Measurements from ENCODE around the gene PRM1.

DNA sequence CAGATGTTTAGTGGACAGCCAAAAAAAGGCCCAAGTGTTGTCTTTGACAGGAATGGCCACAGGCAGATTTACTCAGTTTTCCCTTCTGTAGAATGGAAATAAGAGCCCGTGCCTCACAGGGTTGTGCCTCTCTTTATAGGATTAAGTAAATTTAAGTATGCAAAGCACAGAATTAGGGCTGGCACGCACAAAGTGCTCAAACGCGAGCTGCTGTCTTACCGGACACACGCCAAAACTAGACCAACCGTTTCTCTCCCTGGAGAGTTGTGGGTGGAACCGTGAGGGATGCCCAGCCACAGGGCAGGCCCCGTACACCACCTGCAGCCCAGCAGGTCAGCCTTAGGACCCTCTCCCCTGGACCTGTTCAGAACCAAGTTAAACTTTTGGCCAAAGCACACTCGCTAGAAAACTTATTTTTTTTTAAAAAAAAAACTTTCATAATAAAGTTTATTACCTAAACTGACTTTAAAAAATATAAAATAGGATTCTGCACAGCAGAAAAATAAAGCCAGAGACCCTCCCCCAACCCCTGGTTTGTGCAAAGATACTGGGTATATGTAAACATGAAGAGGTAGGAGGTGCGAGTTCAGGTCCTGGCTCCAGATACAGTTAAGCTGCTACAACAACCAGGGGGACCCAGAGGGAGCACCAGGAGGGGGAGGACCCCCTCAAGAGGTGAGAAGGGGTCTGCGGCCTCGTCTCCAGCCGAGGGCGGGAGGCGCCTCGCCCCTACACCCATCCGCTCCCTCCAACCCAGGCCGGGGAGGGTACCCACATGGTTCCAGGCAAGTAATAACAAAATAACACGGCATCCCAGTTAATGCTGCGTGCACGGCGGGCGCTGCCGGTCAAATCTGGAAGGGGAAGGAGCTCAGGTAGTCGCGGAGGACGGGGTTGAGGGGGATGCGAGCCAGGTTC lies 26.9 kb downstream of the PRM1 start:
- TF ChIP-seq, protein P1, sequence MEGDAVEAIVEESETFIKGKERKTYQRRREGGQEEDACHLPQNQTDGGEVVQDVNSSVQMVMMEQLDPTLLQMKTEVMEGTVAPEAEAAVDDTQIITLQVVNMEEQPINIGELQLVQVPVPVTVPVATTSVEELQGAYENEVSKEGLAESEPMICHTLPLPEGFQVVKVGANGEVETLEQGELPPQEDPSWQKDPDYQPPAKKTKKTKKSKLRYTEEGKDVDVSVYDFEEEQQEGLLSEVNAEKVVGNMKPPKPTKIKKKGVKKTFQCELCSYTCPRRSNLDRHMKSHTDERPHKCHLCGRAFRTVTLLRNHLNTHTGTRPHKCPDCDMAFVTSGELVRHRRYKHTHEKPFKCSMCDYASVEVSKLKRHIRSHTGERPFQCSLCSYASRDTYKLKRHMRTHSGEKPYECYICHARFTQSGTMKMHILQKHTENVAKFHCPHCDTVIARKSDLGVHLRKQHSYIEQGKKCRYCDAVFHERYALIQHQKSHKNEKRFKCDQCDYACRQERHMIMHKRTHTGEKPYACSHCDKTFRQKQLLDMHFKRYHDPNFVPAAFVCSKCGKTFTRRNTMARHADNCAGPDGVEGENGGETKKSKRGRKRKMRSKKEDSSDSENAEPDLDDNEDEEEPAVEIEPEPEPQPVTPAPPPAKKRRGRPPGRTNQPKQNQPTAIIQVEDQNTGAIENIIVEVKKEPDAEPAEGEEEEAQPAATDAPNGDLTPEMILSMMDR (IDR thresholded peaks at IDR 0.05; ENCODE audit: borderline replicate concordance, extremely low read depth, low read length, poor library complexity, severe bottlenecking): no peak
- TF ChIP-seq EZH2 (IDR thresholded peaks at IDR 0.05; ENCODE audit: borderline replicate concordance, low read depth, low read length, severe bottlenecking): no peak
